GM12891 (cell line): ENCODE results near the gene KRTAP5-11.

Source experiments
- POLR2A ChIP-seq: IDR thresholded peaks from 2 replicates; pipeline ENCODE4 v1.6.1; 2011; ENCODE audit warnings: low read depth, low read length, control low read depth
- POLR2AphosphoS5 ChIP-seq: IDR thresholded peaks from 2 replicates; pipeline ENCODE4 v1.6.1; 2011; ENCODE audit warnings: low read depth, low read length, control low read depth
- POU2F2 ChIP-seq: IDR thresholded peaks from 2 replicates; pipeline ENCODE4 v1.6.1; 2011; ENCODE audit warnings: low read depth, mild to moderate bottlenecking, control low read depth, low read length, moderate library complexity
- TAF1 ChIP-seq: IDR thresholded peaks from 2 replicates; pipeline ENCODE4 v1.6.1; 2011; ENCODE audit warnings: low read depth, low read length, control low read depth

- TF ChIP-seq POLR2AphosphoS5: no peak
- no peak for TF ChIP-seq POLR2A
- TF ChIP-seq POU2F2: no peak
- TF ChIP-seq TAF1: no peak
Measured at GRCh38 chr11:71532036-71532610, 50.6 kb downstream of the KRTAP5-11 start.
